Stimulated activated naive CD8-positive, alpha-beta T cell treated with anti-CD3 and anti-CD28 coated beads, Interleukin-15, amount 100 ng/mL, for 72 hours (primary cell): ENCODE results near the gene SPTBN1.
A peak's percentile ranks its signal among the peaks of the same experiment; 100 is the strongest.

Experiments used
- ATAC-seq: fragments of 150-1000 bp; cut with Tn5 transposase; 2 replicates; pipeline ENCODE4 v1.10.0; 2021; ENCODE audit warnings: mild to moderate bottlenecking, moderate library complexity
- DNase-seq, 2 donors: peaks; one replicate each; pipeline ENCODE4 v3.0.0; 2021 to 2022
- H3K27ac Mint-ChIP-seq, 2 donors: one replicate each; pipeline ENCODE4 v1.8.0; 2022; ENCODE audit warnings: mild to moderate bottlenecking in 2 of 2, mixed read lengths in 2 of 2, moderate library complexity in 2 of 2
- H3K27me3 Mint-ChIP-seq: one replicate; pipeline ENCODE4 v1.8.0; 2022; ENCODE audit warnings: mixed read lengths
- H3K4me1 Mint-ChIP-seq: one replicate; pipeline ENCODE4 v1.8.0; 2022; ENCODE audit warnings: mild to moderate bottlenecking, mixed read lengths
- H3K4me3 Mint-ChIP-seq, 2 donors: one replicate each; pipeline ENCODE4 v1.8.0; 2022; ENCODE audit warnings: mild to moderate bottlenecking in 2 of 2, mixed read lengths in 2 of 2, moderate library complexity in 1 of 2
- H3K9me3 Mint-ChIP-seq, 2 donors: one replicate each; pipeline ENCODE4 v1.8.0; 2022; ENCODE audit warnings: mixed read lengths in 2 of 2

Gene SPTBN1

DNA sequence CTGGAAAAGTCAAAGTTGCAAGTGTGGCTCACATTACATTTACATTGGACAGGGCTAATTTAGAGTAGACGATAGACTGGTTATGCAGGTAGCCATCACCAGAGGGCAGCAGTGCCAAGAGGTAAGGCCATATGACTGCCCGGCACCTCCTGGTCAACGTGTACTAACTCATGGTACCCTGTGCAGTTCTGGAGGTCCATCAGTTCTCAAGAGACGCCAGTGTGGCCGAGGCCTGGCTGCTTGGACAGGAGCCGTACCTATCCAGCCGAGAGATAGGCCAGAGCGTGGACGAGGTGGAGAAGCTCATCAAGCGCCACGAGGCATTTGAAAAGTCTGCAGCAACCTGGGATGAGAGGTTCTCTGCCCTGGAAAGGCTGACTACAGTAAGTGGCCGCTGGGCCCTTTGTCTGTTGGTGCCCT is 201.5 kb downstream of the SPTBN1 start:
- peak overlapping the region in 1 of 2 donors; percentile 93 for H3K27ac Mint-ChIP-seq
- ATAC-seq (no peak), DNase-seq (peak in 1 of 2 donors; percentile 40)
- no peaks in the 10 kb centered on the region for H3K9me3 Mint-ChIP-seq
- H3K4me1 Mint-ChIP-seq = peaks cover 23% of the 10 kb centered on the region
- no peak overlapping the region for H3K4me3 Mint-ChIP-seq
- H3K27me3 Mint-ChIP-seq = no peaks in the 10 kb centered on the region

DNA sequence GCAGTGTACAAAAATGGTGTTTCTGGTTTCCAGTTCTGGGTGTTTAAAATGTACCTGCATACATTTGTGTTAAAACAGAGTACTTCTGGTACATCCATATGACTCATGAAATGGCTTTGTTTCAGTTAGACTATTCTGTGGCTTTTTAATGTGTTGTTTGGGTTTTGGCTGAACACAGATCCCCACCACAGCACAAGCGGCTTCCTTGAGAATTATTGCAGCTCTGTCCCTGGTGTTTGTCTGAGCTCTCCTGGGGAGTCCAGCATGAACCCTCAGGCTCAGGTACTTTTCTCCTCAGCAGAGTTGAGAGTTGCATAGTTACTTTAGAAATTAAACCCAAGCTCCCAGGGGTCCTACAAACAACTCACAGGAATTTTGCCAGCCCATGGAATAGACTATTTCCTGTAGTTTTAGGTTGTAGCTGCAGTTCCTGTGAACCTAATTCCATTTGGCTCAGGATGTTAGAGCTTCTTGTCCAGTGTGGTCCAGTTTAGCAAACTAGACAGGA is 202.5 kb downstream of the SPTBN1 start:
- H3K4me3 Mint-ChIP-seq = no peak overlapping the region
- H3K9me3 Mint-ChIP-seq = no peaks in the 10 kb centered on the region
- H3K27ac Mint-ChIP-seq = peak overlapping the region; percentile 28 to 83
- DNase-seq (peak in 1 of 2 donors; percentile 39), ATAC-seq (peak; percentile 98)
- H3K4me1 Mint-ChIP-seq = peaks cover 19% of the 10 kb centered on the region
- H3K27me3 Mint-ChIP-seq = no peaks in the 10 kb centered on the region

DNA sequence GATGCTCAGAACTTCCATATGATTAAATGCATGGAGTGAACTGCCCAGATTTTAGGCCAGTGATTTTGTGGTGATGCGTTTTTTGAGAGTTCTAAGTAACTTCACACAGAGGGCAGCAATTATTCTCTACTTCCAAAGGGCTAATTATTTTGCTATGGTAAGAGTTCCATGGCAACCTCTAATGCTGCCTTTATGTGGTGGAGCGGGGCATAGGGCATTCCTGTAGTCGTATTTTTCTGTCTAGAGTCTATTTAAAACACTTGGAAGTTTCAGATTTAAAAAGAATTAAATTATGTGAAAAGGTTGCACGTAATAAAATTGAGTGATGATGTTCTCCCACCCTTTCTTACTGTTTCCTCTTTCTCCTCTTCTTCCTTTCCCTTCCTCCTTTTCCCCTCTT is 203.4 kb downstream of the SPTBN1 start:
- no peak overlapping the region for H3K4me3 Mint-ChIP-seq
- ATAC-seq (no peak), DNase-seq (no peak)
- no peaks in the 10 kb centered on the region for H3K9me3 Mint-ChIP-seq
- no peaks in the 10 kb centered on the region for H3K27me3 Mint-ChIP-seq
- peaks cover 25% of the 10 kb centered on the region for H3K4me1 Mint-ChIP-seq
- H3K27ac Mint-ChIP-seq = no peak overlapping the region

DNA sequence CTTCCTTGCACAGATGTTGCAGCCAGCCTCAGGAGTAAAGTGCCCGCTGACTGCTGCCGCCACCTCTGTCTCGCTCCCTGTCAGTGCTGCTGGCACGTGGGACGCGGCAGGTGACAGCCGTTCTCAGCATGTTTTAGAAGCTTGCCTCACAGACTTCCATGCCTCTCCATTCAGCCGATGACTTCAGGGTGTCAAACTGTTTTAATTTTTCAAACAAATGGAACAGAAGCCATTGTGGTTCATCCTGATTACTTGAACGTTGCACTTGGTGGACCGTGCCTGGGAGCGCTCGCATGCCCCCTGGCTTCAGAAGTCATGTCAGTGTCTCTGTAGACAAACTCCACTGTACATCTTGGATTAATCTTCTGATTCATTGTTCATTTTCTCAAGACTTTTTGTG is 204.6 kb downstream of the SPTBN1 start:
- Mint-ChIP-seq H3K27ac (no peak overlapping the region), H3K4me3 (no peak overlapping the region), H3K4me1 (peaks cover 35% of the 10 kb centered on the region), H3K9me3 (no peaks in the 10 kb centered on the region), H3K27me3 (no peaks in the 10 kb centered on the region)
- DNase-seq (no peak), ATAC-seq (no peak)

DNA sequence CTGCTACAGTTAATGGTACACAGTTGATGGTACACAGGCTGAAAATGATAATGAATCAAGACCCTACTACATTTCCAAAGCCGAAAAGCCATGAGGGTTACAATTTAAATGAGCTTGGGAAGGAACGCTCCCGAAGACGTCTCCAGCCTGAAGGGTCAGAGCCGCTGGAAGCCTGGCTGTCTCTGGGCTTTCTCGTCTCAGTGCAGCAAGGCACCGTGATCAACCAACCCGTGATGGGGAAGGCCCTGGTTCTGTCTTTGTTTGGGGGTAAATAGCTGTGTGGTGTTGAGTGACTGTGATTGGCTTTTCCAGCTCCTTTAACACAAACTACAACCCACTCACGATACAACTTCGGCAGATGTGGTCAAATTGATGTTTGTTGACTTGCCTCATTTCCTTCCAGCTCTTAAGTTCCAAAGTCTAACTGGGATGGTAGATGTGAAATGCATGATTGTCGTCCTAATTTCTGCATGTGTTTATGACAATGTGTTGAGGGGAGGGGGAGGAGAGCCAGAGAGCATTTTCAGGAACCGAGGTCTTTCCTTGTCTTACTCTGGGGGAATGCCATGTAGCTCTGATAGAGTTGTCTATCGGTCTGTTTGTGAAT is 207.4 kb downstream of the SPTBN1 start:
- no peak for DNase-seq
- Mint-ChIP-seq H3K27ac (no peak overlapping the region), H3K27me3 (no peaks in the 10 kb centered on the region), H3K9me3 (no peaks in the 10 kb centered on the region), H3K4me3 (no peak overlapping the region), H3K4me1 (peaks cover 24% of the 10 kb centered on the region)
- no peak for ATAC-seq

DNA sequence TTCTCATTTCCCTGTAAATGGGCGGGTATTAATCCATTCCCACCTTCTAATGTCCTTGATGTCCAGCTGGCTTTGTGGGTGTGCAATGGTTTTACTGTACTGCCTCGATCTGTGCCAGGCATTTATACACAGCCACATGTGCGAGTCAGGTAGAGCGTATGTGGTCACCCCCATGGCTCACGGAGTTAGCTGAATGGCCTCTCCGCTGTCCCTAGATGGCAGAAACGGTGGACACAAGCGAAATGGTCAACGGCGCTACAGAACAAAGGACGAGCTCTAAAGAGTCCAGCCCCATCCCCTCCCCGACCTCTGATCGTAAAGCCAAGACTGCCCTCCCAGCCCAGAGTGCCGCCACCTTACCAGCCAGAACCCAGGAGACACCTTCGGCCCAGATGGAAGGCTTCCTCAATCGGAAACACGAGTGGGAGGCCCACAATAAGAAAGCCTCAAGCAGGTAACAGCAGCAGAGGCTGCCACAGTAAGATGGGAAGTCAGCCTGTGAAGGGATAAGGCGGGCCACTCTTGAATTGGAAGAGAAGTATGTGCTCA is 208.2 kb downstream of the SPTBN1 start:
- Mint-ChIP-seq H3K9me3 (no peaks in the 10 kb centered on the region), H3K27me3 (no peaks in the 10 kb centered on the region), H3K4me1 (peaks cover 17% of the 10 kb centered on the region), H3K4me3 (no peak overlapping the region), H3K27ac (peak overlapping the region in 1 of 2 donors; percentile 75)
- no peak for ATAC-seq
- DNase-seq = no peak

DNA sequence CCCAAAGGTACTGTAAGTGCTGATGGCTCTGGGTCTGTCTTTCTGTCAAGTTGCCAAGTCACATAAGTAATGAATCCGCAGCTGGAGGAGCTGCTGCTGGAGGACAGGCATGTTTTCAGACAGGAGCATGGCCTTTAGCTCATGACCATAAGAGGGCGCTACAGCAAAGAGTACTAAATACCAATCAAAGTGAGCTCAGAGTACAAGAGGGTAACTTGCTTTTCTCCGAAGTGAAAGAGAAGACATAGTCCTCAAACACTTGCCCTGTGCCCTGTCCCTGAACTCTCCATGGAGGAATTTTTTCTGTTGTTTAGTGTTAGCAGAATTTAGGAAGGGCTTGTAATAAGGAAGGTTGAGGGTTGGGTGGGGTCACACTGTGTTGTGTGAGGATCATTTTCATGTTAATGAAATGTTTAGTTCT is 209.3 kb downstream of the SPTBN1 start:
- peak overlapping the region in 1 of 2 donors; percentile 90 for H3K27ac Mint-ChIP-seq

DNA sequence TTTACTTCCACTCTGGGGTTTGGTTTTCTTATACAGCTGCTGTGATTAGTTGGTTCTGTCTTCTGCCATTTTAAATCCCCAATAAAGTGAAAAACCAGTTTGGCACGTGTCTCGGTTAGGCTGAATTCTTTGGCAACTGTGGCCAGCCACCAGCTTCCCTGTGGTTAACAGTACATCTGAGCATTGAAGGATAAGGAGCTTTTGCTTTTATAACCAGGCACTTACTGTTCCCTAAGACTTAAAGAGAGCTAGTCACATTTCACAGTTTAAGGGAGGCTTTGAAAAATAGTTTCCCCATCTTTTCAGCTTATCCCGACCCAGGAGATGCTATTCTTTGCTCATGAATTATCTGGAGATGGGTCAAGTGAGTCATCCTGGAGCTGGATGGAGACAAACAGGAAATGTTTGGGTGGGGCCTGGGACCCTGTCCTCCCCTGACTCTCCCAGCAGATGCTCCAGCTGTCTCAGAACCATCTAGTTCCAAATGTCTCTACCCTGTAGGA is 210.1 kb downstream of the SPTBN1 start:
- no peaks in the 10 kb centered on the region for H3K27me3 Mint-ChIP-seq
- ATAC-seq (no peak), DNase-seq (no peak)
- H3K4me1 Mint-ChIP-seq = peaks cover 17% of the 10 kb centered on the region
- H3K9me3 Mint-ChIP-seq = no peaks in the 10 kb centered on the region
- no peak overlapping the region for H3K4me3 Mint-ChIP-seq
- H3K27ac Mint-ChIP-seq = peak overlapping the region; percentile 81 to 90

More for the DNA sequence above, 209.3 kb downstream of the SPTBN1 start:
- no peaks in the 10 kb centered on the region for H3K9me3 Mint-ChIP-seq
- H3K27me3 Mint-ChIP-seq = no peaks in the 10 kb centered on the region
- DNase-seq (peak; percentile 28), ATAC-seq (peak; percentile 71)
- peaks cover 17% of the 10 kb centered on the region for H3K4me1 Mint-ChIP-seq
- H3K4me3 Mint-ChIP-seq = no peak overlapping the region

DNA sequence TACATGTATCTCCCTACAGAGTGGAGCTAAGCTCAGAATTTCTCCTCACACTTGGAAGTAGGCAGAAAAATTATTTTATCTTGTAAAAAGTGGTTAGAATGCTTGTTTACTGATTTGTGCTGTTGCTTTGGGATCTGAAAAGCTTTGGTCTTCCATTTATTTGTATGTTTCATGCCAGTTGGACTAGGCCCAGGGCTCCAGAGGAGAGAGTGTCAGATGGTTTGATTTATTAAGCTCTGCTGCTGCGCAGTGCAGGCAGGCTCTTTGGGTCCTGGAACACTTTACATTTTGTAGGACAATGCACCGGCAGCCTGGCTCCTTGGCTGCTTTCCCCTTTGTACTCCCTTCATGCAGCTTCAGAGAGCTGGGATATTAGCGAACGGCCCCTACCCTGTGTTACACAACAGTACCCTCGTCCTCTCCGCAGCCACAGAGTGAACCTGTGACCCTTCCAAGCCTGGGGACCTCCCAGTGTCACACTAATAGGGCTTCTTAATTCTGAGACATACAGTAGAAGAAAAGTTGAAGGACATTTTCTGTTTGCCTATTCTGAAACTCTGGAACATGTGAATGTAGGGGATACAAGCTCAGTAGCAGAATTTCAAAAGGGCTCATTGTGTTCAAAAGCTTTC is 210.6 kb downstream of the SPTBN1 start:
- Mint-ChIP-seq H3K9me3 (no peaks in the 10 kb centered on the region), H3K27ac (peak overlapping the region; percentile 81 to 90), H3K4me1 (peaks cover 17% of the 10 kb centered on the region), H3K4me3 (no peak overlapping the region), H3K27me3 (no peaks in the 10 kb centered on the region)
- DNase-seq = no peak
- ATAC-seq = no peak

DNA sequence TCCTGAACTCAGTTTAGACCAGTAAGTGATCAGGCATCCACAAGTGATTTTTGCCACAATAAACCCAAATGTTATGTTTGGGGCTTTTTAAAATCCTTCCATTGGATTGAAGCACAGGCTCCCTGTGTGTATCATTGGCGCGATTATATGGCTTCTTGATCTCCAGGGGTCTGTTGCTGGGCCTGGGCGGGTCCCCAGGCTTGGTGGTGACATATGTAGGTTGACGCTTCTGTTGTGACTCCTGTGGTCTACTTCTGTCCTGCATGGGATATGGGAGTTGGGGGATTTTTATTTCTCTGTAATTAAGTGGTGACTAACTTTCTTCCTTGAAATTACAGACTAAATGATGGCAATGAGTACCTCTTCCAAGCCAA is 211.1 kb downstream of the SPTBN1 start:
- peak overlapping the region; percentile 37 to 64 for H3K27ac Mint-ChIP-seq
- no peak overlapping the region for H3K4me3 Mint-ChIP-seq
- no peak for ATAC-seq
- no peak for DNase-seq
- no peaks in the 10 kb centered on the region for H3K9me3 Mint-ChIP-seq
- no peaks in the 10 kb centered on the region for H3K27me3 Mint-ChIP-seq
- H3K4me1 Mint-ChIP-seq = peaks cover 17% of the 10 kb centered on the region

DNA sequence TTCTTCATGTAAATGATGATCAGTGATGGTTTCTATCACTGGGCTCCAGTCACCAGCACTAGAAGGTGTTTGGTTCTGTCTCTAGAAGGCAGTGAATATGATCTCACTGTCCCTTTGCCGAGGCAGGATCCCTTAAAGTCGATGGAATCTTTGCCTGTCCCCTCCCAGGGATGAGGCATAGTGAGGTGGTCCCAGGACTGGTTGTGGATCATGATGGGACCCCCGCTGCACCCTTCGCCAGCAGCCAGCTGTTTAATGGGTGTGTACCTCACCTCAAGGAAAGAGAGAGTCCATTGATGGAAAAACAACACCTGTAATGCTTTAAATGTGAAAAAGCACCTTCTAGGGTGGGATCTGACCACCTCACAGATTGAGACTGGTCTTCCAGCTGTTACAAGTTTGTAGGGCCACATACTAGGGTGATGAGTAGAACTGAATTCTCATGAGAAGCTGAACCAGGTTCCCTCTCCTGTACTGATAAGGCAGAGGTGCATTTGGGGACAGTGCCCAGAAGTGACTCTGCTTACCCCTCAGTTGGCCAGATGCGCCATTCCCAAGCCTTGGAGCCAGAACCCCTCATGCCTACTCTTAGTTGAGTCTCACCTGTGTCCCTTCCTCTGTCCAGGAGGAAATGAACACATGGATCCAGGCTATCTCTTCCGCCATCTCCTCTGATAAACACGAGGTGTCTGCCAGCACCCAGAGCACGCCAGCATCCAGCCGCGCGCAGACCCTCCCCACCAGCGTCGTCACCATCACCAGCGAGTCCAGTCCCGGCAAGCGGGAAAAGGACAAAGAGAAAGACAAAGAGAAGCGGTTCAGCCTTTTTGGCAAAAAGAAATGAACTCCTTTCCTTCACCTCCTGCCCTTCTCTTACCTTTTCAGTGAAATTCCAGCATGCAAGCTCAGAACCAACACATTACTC is 211.9 kb downstream of the SPTBN1 start:
- DNase-seq = no peak
- Mint-ChIP-seq H3K9me3 (no peaks in the 10 kb centered on the region), H3K4me3 (no peak overlapping the region), H3K27ac (no peak overlapping the region), H3K4me1 (peaks cover 22% of the 10 kb centered on the region), H3K27me3 (no peaks in the 10 kb centered on the region)
- ATAC-seq = no peak

DNA sequence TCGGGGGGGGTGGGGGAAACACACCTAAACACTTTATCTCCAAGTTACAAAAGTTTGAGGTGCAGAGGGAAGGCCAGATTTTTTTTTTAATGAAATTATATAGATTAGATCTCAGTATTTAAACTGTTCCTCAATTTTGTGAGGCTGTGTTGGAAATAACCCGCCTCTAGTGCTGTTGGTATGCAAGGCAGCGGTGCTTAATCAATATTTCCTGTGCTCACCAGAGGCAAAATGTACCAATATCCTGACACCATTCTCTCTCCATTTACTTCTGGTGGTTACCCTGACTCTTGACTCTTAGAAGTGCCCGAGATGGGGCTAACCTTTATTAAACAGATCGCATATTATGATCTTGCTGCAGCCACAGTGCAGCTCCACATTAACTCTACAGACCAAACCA is 212.6 kb downstream of the SPTBN1 start:
- Mint-ChIP-seq H3K4me1 (peaks cover 29% of the 10 kb centered on the region), H3K27ac (no peak overlapping the region), H3K4me3 (no peak overlapping the region), H3K27me3 (peaks cover 4% of the 10 kb centered on the region), H3K9me3 (no peaks in the 10 kb centered on the region)
- no peak for ATAC-seq
- no peak for DNase-seq

DNA sequence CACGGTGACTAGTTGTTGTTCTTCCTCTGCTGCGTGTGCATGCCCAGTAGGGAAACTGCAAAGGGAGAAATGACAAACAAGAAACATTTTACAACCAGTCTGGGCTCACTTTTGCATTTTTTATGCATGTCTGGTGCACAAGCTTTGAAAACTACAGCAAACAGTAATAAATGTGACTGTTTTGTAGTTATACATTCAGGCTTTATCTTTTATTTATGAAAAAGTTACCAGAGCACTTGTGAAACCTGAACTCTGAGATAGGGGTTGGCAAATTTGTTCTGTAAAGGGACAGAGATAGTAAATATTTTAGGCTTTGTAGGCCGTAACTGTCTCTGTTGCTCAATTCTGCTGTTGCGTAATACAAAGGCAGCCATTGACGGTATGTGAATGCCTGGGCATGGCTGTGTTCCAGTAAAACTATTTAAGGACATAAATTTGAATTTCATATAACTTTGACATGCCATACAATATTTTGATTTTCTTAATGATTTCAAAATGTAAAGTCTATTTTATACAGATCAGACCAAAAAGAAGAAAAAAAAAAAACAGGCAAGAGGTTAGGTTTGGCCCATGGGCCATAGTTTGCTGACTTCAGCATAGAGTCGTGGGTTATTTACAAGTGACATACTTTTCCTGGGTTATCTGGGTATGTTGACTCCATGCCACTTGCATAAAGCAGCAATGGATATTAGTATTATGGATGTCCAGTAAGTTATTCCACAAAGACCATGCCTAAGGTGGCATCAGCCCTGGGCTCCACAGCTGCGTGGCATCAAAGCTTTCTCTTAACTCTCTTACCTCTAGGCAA is 213.8 kb downstream of the SPTBN1 start:
- Mint-ChIP-seq H3K4me1 (peaks cover 28% of the 10 kb centered on the region), H3K9me3 (no peaks in the 10 kb centered on the region), H3K4me3 (no peak overlapping the region), H3K27me3 (peaks cover 15% of the 10 kb centered on the region), H3K27ac (no peak overlapping the region)
- DNase-seq = no peak
- no peak for ATAC-seq

DNA sequence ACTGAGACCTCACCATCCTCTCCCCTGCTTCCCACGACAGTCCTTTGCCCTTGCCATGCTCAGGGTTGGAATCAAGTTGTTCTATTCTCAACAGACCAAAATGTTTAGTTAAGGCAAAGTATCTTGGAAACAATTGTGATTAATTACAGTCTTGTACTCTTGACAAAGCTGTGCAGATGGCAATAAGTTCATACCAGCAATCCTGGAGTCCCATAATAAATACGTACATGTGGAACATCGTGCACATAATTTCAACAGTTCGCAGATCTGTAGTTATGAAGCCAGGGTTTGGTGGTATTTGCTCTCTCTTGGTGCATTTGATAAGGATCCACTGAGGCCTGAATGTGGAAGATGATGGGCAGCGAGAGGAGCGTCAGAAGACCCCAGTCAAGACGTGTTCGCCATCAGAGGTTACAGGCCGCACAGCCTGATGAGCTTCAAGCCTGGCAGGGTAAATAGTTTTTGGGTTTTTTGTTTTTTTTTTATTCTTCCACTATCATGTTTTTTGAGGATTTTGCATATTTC is 214.4 kb downstream of the SPTBN1 start:
- Mint-ChIP-seq H3K9me3 (no peaks in the 10 kb centered on the region), H3K4me1 (peaks cover 23% of the 10 kb centered on the region), H3K4me3 (no peak overlapping the region), H3K27me3 (peaks cover 22% of the 10 kb centered on the region), H3K27ac (no peak overlapping the region)
- DNase-seq (no peak), ATAC-seq (no peak)
